WTC11 (cell line): ENCODE data around the gene PLEKHA1.

Experiments
- PREB ChIP-seq: sonication (generic); formaldehyde crosslinking; IDR thresholded peaks from 2 replicates; pipeline ENCODE4 v1.8.1; 2022; ENCODE audit warnings: mild to moderate bottlenecking, missing genetic modification reagents, moderate library complexity, borderline replicate concordance
- ZBTB21 ChIP-seq: sonication (generic); formaldehyde crosslinking; IDR thresholded peaks from 2 replicates; pipeline ENCODE4 v1.8.1; 2023; ENCODE audit warnings: mild to moderate bottlenecking, missing genetic modification reagents, borderline replicate concordance

DNA sequence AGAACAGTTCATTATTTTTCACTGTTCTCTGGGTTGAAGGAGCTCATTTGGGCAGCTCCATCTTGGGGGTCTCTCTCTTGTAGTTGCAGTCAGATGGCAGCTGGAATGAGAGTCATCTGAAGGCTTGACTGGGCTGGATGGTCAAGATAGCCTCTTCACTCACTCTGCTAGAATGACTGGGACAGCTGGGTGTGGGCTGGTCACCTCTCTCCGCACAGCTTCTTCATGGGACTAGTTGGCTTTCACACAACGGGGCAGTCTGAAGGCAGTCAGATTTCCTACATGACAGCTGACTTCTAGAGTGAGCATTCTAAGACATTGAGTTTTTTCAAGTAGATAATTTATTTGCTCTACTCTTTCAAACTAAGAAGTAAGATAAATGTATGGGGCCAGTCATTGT, 13.1 kb downstream of the PLEKHA1 start:
- no peak for TF ChIP-seq PREB
- TF ChIP-seq ZBTB21 (CRISPR knock-in tag), result no peak
